Neural progenitor cell (in vitro differentiated cells): ENCODE measurements around the gene CAPN15. TPM values are rescaled to one million over a fixed set of nuclear protein-coding genes. Genes with fewer than 3 reads are reported as not detected.
"Not testable (repeated sequence)": the region's sequence is repeated elsewhere in the genome, so short reads cannot be mapped to it uniquely, and the experiment has no call there.

Source experiments
- DNase-seq: peaks from one replicate; pipeline ENCODE4 v3.0.0-alpha.2; 2016; ENCODE audit warnings: low spot score
- H2AFZ ChIP-seq: fragments of 200-600 bp; sonication (generic); replicated peaks from 2 replicates; pipeline ENCODE4 v1.6.1; 2016; ENCODE audit warnings: antibody characterized with exemption
- H3F3A ChIP-seq: fragments of 200-600 bp; sonication (generic); 2 replicates; pipeline ENCODE4 v1.6.1; 2016; ENCODE audit warnings: antibody characterized with exemption, low read depth
- H3K27ac ChIP-seq: fragments of 200-600 bp; sonication (generic); 2 replicates; pipeline ENCODE4 v1.5.1; 2016; ENCODE audit warnings: mild to moderate bottlenecking
- H3K27me3 ChIP-seq: fragments of 200-600 bp; sonication (generic); 2 replicates; pipeline ENCODE4 v1.6.1; 2016; ENCODE audit warnings: mild to moderate bottlenecking, moderate library complexity
- H3K36me3 ChIP-seq: fragments of 200-600 bp; sonication (generic); 2 replicates; pipeline ENCODE4 v1.5.1; 2016
- H3K4me1 ChIP-seq: fragments of 200-600 bp; sonication (generic); 2 replicates; pipeline ENCODE4 v1.6.1; 2016; ENCODE audit warnings: mixed run types
- H3K4me2 ChIP-seq: fragments of 200-600 bp; sonication (generic); 2 replicates; pipeline ENCODE4 v1.6.1; 2016
- H3K4me3 ChIP-seq: fragments of 200-600 bp; sonication (generic); 2 replicates; pipeline ENCODE4 v1.5.1; 2016
- H3K79me2 ChIP-seq: fragments of 200-600 bp; sonication (generic); 2 replicates; pipeline ENCODE4 v1.6.1; 2016; ENCODE audit warnings: low read depth
- H3K9ac ChIP-seq: fragments of 200-600 bp; sonication (generic); 2 replicates; pipeline ENCODE4 v1.6.1; 2016
- H3K9me3 ChIP-seq: fragments of 200-600 bp; sonication (generic); 2 replicates; pipeline ENCODE4 v1.5.1; 2016; ENCODE audit warnings: low read depth
- H4K20me1 ChIP-seq: fragments of 200-600 bp; sonication (generic); 2 replicates; pipeline ENCODE4 v1.6.1; 2016; ENCODE audit warnings: low read depth
- H3K27ac Mint-ChIP-seq: 3 replicates; pipeline ENCODE4 v1.8.0; 2021; ENCODE audit warnings: mixed read lengths
- H3K27me3 Mint-ChIP-seq: 2 replicates; pipeline ENCODE4 v1.8.0; 2022; ENCODE audit warnings: low read depth, mild to moderate bottlenecking, inconsistent platforms, moderate library complexity, mixed read lengths; ENCODE audit not compliant: insufficient read depth
- H3K36me3 Mint-ChIP-seq: 3 replicates; pipeline ENCODE4 v1.8.0; 2021; ENCODE audit warnings: mixed read lengths
- H3K4me1 Mint-ChIP-seq: 3 replicates; pipeline ENCODE4 v1.8.0; 2021; ENCODE audit warnings: mixed read lengths
- H3K4me3 Mint-ChIP-seq: 3 replicates; pipeline ENCODE4 v1.8.0; 2021; ENCODE audit warnings: mild to moderate bottlenecking, moderate library complexity, mixed read lengths
- H3K9me3 Mint-ChIP-seq: 3 replicates; pipeline ENCODE4 v1.8.0; 2020; ENCODE audit warnings: mixed read lengths
- EZH2 ChIP-seq: fragments of 200-600 bp; sonication (generic); IDR thresholded peaks from 2 replicates; pipeline ENCODE4 v1.6.1; 2017; ENCODE audit warnings: antibody characterized with exemption, mild to moderate bottlenecking, moderate library complexity
- EZH2phosphoT487 ChIP-seq: fragments of 200-600 bp; sonication (generic); IDR thresholded peaks from 2 replicates; pipeline ENCODE4 v1.6.1; 2017; ENCODE audit warnings: antibody characterized with exemption
- total RNA-seq: library from RNA; depleted of rRNA; stranded (reverse); fragments of >200 nt; gene quantifications from 2 replicates; pipeline ENCODE4 v1.2.3, GENCODE V29; 2015; ENCODE audit warnings: low replicate concordance
- TF ChIP-seq, protein P1 (sequence below): fragments of 200-600 bp; sonication (generic); IDR thresholded peaks from 2 replicates; pipeline ENCODE4 v1.5.1; 2017; ENCODE audit warnings: antibody characterized with exemption, mild to moderate bottlenecking

CAPN15 gene
- total RNA-seq, 1 donor from 2014 or later: 6.8 TPM

DNA sequence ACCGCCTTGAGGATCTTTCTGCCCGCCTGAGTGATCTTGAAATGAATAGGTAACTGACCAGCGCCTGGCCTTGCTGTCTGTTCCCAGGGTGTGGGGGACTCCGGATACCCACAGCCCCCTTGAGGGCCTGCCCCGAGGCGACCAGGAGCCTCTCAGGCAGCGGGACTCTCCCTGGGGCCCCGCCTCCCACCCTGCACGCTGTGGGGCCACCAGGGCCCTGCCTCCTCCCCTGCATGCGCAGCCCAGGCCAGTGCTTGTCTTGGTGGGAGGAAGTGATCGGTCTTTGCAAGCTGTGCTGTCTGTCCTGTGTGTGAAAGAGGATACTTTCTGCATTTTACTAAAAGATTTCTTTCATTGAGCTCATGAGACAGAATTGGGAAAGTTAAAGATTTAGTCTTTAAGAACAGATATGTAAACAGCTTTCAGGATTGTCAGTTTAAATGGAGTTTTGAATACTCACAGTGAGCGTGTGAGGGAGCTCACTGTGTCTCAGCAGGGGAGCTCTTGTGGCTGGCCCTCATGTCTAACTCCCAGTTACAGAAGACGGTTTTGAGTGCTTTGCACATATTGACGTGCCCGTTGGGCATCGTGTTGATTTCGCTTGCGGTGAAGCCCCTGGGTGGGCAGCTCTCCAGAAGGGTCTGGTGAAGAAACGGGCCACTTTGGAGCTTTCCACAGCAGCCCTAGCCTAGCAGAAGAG lies 36.1 kb upstream of the CAPN15 start:
- no peaks in the 10 kb centered on the region for H3K9me3 ChIP-seq
- no peaks in the 10 kb centered on the region for H3K36me3 ChIP-seq
- H2AFZ ChIP-seq: no peak overlapping the region
- DNase-seq: no peak
- no peak overlapping the region for H3K4me3 ChIP-seq
- TF ChIP-seq, protein P1, sequence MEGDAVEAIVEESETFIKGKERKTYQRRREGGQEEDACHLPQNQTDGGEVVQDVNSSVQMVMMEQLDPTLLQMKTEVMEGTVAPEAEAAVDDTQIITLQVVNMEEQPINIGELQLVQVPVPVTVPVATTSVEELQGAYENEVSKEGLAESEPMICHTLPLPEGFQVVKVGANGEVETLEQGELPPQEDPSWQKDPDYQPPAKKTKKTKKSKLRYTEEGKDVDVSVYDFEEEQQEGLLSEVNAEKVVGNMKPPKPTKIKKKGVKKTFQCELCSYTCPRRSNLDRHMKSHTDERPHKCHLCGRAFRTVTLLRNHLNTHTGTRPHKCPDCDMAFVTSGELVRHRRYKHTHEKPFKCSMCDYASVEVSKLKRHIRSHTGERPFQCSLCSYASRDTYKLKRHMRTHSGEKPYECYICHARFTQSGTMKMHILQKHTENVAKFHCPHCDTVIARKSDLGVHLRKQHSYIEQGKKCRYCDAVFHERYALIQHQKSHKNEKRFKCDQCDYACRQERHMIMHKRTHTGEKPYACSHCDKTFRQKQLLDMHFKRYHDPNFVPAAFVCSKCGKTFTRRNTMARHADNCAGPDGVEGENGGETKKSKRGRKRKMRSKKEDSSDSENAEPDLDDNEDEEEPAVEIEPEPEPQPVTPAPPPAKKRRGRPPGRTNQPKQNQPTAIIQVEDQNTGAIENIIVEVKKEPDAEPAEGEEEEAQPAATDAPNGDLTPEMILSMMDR: no peak
- TF ChIP-seq EZH2phosphoT487 (no peak), EZH2 (no peak)
- Mint-ChIP-seq H3K4me1 (peaks cover 4% of the 10 kb centered on the region), H3K4me3 (no peak overlapping the region), H3K36me3 (peaks cover 15% of the 10 kb centered on the region), H3K27ac (peak overlapping the region; percentile 30), H3K9me3 (no peaks in the 10 kb centered on the region), H3K27me3 (peaks cover 8% of the 10 kb centered on the region)
- H3K27ac ChIP-seq: no peak overlapping the region
- H3K4me2 ChIP-seq: no peak overlapping the region
- H3F3A ChIP-seq: no peaks in the 10 kb centered on the region
- H3K79me2 ChIP-seq: no peaks in the 10 kb centered on the region
- peaks cover 16% of the 10 kb centered on the region for H4K20me1 ChIP-seq
- peaks cover 12% of the 10 kb centered on the region for H3K4me1 ChIP-seq
- no peak overlapping the region for H3K9ac ChIP-seq
- H3K27me3 ChIP-seq: no peaks in the 10 kb centered on the region

DNA sequence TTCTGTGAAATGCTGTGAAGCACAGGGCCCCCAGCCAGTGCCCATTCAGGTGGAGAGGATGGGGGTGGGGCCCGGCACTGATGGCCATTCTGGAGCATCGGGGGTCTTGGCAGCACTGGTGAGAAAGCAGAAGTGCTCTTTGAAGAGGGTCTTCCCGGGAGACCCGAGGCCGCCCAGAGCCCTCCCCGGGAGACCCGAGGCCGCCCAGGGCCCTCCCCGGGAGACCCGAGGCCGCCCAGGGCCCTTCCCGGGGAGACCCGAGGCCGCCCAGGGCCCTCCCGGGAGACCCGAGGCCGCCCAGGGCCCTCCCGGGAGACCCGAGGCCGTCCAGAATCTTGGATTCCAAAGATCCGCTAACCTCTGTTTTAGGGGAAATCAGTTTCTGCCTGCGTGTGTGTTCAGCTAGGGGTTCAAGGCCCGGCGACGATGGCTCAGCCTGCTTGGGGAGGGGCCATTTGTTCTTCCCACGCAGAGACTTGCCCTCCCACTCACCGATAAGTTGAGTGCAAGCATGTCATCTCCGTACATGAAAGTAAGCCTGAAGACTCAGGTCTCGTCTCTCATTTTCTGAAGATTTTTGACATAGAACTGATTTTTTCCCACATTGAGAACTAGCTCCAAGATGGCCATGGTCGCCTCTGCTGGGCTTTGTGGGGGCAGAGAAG lies 35.2 kb upstream of the CAPN15 start:
- peak; percentile 36 for DNase-seq
- Histone ChIP-seq H3K4me1 (peaks cover 12% of the 10 kb centered on the region), H3F3A (no peaks in the 10 kb centered on the region), H3K27me3 (no peaks in the 10 kb centered on the region), H2AFZ (no peak overlapping the region), H3K27ac (no peak overlapping the region), H3K4me2 (no peak overlapping the region), H4K20me1 (peaks cover 14% of the 10 kb centered on the region), H3K9me3 (no peaks in the 10 kb centered on the region), H3K36me3 (no peaks in the 10 kb centered on the region), H3K9ac (no peak overlapping the region), H3K4me3 (no peak overlapping the region), H3K79me2 (no peaks in the 10 kb centered on the region)
- no peak overlapping the region for H3K4me3 Mint-ChIP-seq
- TF ChIP-seq EZH2: no peak
- TF ChIP-seq, protein P1: no peak
- no peak for TF ChIP-seq EZH2phosphoT487
- H3K9me3 Mint-ChIP-seq: no peaks in the 10 kb centered on the region
- H3K4me1 Mint-ChIP-seq: peaks cover 4% of the 10 kb centered on the region
- peaks cover 17% of the 10 kb centered on the region for H3K36me3 Mint-ChIP-seq
- H3K27ac Mint-ChIP-seq: no peak overlapping the region
- H3K27me3 Mint-ChIP-seq: peaks cover 6% of the 10 kb centered on the region

DNA sequence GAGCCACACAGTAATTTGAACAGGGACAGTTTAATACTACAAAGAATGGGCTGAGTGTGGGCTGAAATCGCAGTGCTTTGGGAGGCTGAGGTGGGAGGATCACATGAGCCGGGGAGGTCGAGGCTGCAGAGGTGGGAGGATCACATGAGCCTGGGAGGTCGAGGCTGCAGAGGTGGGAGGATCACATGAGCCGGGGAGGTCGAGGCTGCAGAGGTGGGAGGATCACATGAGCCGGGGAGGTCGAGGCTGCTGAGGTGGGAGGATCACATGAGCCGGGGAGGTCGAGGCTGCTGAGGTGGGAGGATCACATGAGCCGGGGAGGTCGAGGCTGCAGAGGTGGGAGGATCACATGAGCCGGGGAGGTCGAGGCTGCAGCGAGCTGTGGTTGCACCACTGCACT lies 32.8 kb upstream of the CAPN15 start:
- H3K27me3 ChIP-seq, H3K9me3 ChIP-seq, H3F3A ChIP-seq, H3K4me3 ChIP-seq, H2AFZ ChIP-seq, H3K27me3 Mint-ChIP-seq, H3K27ac ChIP-seq, DNase-seq, H3K9ac ChIP-seq, H3K79me2 ChIP-seq, H3K36me3 ChIP-seq, H3K4me2 ChIP-seq, H3K9me3 Mint-ChIP-seq, H3K4me3 Mint-ChIP-seq, H3K4me1 Mint-ChIP-seq, H3K27ac Mint-ChIP-seq: not testable (repeated sequence)
- peaks cover 19% of the 10 kb centered on the region for H3K36me3 Mint-ChIP-seq
- Histone ChIP-seq H4K20me1 (peaks cover 19% of the 10 kb centered on the region), H3K4me1 (peaks cover 12% of the 10 kb centered on the region)

DNA sequence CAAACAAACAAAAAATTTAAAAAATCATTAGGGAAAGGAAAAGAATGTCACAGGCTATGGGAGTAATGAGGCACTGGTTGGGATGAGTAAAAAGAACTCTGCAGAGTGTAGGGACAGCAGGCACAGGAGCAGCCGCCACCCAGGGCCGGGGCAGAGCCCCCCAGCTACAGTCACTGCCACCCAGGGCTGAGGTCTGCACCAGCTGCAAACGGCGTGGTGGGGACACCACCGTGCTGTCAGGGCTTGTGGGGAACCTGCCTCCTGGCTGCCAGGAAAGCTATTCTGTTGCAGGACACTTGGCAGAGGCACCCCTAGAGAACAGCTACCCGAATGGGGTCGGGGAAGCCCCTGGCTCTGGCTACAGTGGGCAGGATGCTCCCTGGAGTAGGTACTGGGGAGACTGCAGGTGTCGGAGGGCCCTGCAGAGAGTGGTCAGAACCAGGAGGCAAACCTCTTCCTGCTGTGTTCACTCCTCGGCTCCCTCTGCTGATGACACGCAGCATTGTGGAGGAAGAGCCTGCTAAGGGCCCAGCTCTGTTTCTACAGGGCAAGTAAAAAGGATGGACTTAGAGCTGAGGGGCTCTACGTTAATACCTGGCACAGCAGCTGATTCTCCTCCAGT lies 32.3 kb upstream of the CAPN15 start:
- TF ChIP-seq, protein P1: peak; percentile 40
- no peak for TF ChIP-seq EZH2
- Histone ChIP-seq H3K36me3 (no peaks in the 10 kb centered on the region), H3K27ac (no peak overlapping the region), H3K9me3 (no peaks in the 10 kb centered on the region), H3K9ac (no peak overlapping the region), H3K4me1 (peaks cover 12% of the 10 kb centered on the region), H3K4me2 (no peak overlapping the region), H3F3A (no peaks in the 10 kb centered on the region), H4K20me1 (peaks cover 22% of the 10 kb centered on the region), H2AFZ (no peak overlapping the region), H3K27me3 (no peaks in the 10 kb centered on the region), H3K4me3 (no peak overlapping the region), H3K79me2 (no peaks in the 10 kb centered on the region)
- peak; percentile 42 for DNase-seq
- H3K36me3 Mint-ChIP-seq: peaks cover 16% of the 10 kb centered on the region
- no peaks in the 10 kb centered on the region for H3K9me3 Mint-ChIP-seq
- peaks cover 2% of the 10 kb centered on the region for H3K27me3 Mint-ChIP-seq
- no peak overlapping the region for H3K4me3 Mint-ChIP-seq
- H3K4me1 Mint-ChIP-seq: peaks cover 8% of the 10 kb centered on the region
- H3K27ac Mint-ChIP-seq: no peak overlapping the region
